Bronchus fibroblast of lung (primary cell): ENCODE measurements around the gene KLHL3. TPM values are rescaled to one million over a fixed set of nuclear protein-coding genes. Genes with fewer than 3 reads are reported as not detected.

Source experiments
- total RNA-seq: library from RNA; depleted of rRNA; stranded (reverse); fragments of >200 nt; gene quantifications from 2 replicates; pipeline ENCODE4 v1.2.3, GENCODE V29; 2015

KLHL3 gene, protein sequence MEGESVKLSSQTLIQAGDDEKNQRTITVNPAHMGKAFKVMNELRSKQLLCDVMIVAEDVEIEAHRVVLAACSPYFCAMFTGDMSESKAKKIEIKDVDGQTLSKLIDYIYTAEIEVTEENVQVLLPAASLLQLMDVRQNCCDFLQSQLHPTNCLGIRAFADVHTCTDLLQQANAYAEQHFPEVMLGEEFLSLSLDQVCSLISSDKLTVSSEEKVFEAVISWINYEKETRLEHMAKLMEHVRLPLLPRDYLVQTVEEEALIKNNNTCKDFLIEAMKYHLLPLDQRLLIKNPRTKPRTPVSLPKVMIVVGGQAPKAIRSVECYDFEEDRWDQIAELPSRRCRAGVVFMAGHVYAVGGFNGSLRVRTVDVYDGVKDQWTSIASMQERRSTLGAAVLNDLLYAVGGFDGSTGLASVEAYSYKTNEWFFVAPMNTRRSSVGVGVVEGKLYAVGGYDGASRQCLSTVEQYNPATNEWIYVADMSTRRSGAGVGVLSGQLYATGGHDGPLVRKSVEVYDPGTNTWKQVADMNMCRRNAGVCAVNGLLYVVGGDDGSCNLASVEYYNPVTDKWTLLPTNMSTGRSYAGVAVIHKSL
- 0.67 and 1.0 TPM in 2 replicates for total RNA-seq

DNA sequence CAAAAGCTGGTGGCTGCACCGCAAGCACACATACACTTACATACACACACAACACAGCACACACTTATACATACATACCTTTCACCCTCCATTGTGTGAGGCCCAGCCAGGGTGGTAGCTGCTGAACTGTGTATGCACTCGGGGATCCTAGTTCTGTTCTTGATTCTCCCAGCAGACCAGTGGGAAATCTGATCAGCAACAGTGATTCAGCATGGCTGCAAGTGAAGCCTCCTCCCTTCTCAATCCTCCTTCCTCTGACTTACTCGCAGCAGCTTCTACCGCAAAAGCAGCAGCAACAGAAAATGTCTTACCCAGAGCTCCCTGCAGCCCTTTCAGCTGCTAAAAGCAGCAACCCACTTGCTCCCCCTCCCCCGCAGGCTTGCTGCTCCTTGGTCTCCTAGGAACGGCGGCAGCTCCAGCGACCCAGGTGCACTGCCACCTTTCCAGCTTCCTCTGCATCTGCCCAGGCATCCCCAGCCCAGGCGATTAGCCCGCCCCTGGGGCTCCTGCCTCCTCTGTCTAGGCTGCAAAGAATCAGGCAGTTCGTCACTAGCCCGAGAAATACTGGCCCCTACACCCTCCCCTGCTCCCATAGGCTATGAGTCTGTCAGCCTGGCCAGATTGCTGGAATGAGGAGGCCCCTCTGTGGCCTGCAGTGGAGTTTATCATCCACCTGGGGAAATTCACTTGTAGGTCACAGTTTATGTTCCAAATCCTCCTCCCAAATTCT is at the start of gene KLHL3:
Gene KLHL3 (minus strand): TSS at position 535 of the 730 bp plus-strand sequence. CDS start 443 bp downstream, at position 92.

DNA sequence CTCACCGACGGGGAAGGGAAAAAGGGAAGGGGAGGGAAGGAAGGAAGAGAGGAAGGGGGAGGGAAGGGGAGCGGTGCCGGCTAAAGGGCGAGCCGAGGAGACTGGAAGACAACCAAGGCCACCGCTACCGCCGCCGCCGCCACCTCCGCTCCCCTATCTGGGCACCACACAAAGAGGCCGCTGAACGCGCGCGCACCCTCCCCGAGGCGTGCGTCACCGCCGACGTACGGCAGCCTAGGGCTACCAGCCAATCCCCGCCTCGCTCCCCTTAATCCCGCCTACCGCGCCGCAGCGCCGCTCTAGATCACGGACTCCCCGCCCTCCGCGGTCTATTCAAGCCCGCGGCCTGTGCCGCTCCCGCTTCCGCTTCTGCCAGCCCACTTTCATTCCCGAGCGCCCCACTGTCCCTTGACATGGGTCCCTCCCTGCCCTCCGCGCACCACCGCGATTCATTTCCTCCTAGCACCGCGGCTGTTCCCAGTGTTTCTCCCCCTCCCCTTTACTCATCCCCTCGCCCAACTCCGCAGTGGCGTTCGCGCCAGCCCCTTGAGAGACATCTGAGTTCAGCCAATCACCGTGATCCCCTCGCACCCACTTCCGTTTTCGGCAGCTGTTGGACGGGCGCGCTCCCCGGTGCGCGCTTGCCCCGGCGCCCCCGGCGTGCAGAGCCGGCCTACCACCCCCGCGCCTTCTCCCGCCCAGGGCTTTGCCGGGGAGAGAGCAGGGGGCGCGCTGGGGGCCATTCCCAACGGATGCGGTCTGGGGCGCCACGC is 18.5 kb upstream of the KLHL3 start, which contains the start of gene HNRNPA0:
Gene HNRNPA0 (minus strand): TSS at position 176 of the 773 bp plus-strand sequence. CDS start 297 bp downstream, outside the sequence.

Other genes starting within 250 kb of the KLHL3 start
- 1.2 and 1.7 TPM in 2 replicates for gene SPOCK1, start 236.8 kb downstream of the KLHL3 start, total RNA-seq
- 8.1 and 10.7 TPM in 2 replicates for gene HNRNPA0, start 18.3 kb upstream of the KLHL3 start, total RNA-seq
- not detected in 2 replicates for gene MYOT, start 131.8 kb upstream of the KLHL3 start, total RNA-seq
- gene PKD2L2, start 153.4 kb upstream of the KLHL3 start, total RNA-seq: not detected in 2 replicates